Measurements from ENCODE around the gene CYB5B.
"Not testable (repeated sequence)": the region's sequence is repeated elsewhere in the genome, so short reads cannot be mapped to it uniquely, and the experiment has no call there.

Gene CYB5B

DNA sequence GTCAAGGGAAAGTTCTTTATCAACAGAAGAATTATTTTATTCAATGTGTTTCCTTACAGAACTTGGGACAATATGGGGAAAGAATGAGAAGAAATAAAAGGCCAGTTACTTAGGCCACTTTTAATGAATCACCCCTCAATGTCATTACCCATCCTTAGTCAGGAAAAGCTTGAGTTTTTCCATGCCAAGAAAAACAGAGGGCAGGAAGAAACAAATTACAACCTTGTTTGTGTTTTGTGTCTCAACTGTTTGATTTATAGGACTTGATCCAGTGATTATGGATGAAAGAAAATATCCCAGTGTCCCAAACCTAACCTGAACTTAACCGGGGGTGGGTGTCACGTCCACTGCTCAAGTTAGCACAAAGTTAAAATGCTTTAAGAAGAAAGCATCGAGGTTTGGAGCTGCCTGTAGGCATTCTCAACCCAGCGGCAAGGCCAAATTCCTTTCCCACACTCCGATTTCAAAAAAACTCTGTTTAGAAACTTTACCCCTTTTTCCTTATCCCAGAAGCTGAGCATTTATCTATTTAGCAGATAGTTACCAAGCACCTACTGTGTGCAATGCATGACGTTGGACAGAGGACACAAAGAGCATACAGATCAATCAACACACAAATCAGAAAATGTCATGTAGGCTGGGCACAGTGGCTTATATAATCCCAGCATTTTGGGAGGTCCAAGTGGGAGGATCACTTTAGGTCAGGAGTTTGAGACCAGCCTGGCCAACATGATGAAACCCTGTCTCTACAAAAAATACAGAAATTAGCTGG lies 14.0 kb upstream of the CYB5B start:
- DNase-seq (ENCODE audit: low read depth in 3 of 3) = no peak

DNA sequence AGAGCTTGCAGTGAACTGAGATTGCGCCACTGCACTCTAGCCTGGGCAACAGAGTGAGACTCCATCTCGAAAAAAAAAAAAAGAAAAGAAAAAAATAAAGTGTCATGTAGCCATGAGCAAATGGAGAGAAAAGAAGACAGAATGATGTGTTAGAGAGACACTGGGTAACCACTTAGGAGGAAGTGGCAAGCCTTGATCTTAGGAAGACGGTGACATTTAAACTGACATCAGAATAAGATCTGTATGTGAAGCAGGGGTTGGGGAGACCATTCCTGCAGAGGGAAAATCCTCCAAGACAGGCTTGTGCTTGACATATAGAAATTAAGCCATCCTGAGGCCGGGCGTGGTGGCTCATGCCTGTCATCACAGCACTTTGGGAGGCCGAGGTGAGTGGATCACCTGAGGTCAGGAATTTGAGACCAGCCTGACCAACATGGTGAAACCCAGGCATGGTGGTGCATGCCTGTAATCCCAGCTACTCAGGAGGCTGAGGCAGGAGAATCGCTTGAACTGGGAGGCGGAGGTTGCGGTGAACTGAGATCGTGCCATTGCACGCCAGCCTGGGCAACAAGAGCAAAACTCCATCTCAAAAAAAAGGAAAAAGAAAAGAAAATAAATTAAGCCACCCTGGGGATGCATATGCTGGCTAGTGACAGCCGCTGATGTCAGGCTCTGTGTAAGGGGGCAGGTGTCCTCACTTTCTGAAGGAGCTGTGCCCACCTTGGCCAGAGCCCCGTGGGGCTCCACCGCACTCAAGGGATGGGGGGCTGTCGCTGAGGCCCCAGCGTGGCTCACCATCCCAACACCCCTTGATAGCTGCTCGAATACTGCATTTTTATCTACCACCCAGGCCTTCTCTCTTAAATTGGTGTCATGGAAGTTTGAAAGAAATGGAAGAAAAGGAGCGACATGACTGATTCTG lies 13.1 kb upstream of the CYB5B start:
- no peak for DNase-seq (ENCODE audit: low read depth in 3 of 3)

DNA sequence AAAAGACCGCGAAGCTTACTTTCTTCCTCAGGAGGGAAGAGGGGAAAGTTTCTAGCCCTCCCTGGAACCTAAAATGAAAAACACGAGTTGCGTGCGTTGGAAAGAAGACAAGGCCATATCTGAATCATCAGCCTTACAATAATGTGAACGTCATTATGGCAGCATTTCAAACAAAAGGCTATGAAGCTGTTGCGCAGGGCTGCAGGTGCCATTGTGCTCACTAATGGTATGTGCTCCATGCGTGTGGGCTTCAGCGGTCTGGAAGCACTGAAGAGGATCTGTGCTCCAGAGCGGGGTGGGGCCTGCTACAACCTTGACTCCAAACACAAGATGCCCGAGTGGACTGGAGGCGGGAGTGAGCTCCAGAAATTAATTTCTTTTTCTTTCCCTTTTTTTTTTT lies 12.1 kb upstream of the CYB5B start:
- DNase-seq (ENCODE audit: low read depth in 3 of 3) = no peak

DNA sequence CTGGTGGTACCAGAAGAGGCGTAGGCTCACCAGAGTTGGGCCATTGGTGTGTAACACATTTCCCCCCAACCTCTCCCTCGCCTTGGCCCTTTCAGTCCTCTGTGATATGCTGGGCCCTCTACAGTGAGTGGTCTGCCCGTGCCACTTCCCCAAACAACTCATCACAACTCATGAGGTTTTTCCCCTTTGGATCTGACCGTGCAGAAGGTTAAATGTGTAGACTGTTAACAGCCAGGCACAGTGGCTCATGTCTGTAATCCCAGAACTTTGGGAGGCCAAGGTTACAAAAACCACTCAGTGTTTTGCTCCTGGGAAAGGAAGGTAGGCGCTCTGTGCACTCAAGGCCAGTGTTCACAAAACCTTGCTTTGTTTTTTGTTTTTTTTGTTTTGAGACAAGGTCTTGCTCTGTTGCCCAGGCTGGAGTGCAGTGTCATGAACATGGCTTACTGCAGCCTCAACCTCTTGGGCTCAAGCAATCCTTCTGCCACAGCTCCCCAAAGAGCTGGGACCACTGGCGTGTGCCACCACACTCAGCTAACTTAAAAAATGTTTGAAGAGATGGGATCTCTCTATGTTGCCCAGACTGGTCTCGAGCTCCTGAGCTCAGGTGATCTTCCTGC lies 11.3 kb upstream of the CYB5B start:
- DNase-seq (ENCODE audit: low read depth in 3 of 3) = no peak

DNA sequence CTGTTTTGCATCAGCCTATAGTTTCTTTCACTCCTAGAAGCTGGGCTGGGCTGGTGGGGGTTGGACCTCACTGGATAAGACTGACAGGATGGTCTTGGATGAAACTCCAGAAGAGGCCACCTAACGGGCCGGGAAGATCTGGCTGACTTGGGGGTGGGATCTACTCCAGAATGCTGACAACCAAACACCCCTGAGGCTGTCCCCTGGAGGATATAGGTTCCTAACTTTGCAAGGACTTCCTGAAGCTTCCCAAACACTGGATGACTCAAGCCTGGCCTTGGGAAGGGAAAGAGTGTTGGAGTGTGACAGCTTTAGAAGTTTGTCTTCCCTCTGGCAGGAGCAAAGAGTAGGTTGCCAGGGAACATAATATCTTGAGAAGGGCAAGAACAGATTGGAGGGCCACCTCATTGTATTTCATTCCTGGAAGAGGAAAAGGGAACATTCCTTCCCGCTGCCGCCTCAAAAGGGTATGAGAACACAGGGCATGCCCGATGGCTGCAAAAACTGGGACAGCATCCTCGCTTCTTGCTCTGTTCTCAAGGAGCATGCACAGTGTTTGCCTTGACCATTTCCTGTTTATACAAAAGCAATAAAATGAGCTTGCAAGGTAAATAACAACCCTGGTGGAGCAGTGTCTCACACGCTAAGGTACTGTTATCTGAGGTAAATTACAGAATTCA lies 6.8 kb upstream of the CYB5B start:
- DNase-seq (ENCODE audit: low read depth in 3 of 3) = no peak

DNA sequence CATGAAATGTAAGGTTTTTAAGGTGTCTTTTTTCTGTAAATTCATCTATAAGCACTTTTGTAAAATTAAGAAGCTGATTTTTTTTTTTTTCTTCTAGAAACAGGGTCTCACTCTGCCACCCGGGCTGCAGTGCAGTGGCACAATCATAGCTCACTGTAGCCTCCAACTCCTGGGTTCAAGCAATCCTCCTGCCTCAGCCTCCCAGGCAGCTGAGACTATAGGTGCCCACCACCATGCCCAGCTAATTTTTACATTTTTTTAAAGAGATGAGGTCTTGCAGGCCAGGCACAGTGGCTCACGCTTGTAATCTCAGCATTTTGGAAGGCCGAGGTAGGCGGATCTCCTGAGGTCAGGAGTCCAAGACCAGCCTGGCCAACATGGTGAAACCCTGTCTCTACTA lies 4.5 kb upstream of the CYB5B start:
- DNase-seq (ENCODE audit: low read depth in 3 of 3) = no peak

DNA sequence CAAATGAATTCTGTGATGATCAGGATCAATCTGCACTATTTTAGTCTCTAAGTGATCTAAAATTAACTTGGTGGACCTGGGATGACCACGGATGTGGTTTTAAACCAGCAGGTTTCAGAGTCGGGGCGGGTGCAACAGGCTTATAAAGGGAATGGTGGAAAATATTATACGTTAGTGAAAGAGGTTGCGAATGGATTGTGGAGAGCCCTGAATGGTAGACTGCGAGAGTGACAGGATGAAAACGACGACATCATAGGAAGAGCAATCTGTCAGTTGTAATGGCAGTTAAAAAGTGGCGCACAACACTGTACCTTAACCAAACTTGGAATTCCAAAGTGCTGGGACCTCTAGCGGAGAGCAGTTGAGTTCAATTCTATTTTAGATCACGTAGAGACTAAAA lies 1.2 kb upstream of the CYB5B start:
- DNase-seq (ENCODE audit: low read depth in 3 of 3) = no peak

DNA sequence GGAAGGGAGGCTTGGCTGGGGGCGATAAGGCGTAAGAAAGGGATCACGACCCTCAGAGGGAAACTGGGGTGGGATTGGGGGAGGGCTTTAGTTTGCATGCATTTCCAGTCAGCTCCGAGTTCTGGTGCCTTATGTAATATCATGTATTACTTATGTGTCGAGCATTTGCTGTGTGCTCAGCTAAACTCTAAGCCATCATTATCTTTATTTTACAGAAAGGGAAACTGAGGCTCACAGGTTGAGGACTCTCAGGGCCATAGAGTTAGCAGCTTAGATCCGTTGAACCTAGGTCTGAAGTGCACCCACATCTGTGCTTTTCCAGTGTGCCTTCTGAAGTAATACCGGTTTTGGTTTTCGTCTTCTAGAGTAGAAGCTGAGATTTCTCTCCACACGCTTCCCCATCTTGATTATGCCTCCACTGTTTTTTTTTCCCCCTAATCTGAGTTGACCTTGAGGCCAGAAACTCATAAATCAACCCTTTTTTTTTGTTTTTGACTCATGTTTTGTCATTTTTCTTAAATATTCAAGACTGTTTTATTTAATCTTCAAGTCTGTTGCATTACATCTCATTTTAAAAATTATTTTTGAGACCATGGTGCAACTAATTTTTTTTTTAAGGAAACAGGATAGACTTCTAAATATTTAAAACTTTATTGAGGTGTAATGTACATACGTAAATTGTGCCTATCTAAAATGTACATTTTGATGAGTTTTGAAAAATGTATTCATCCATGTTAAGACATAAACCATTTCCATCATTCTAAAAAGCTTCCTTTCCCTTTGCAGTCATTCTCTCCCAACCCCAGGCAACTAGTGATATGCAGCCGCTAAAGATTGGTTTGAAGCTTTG lies 741 bp downstream of the CYB5B start:
- DNase-seq (ENCODE audit: low read depth in 3 of 3) = no peak

DNA sequence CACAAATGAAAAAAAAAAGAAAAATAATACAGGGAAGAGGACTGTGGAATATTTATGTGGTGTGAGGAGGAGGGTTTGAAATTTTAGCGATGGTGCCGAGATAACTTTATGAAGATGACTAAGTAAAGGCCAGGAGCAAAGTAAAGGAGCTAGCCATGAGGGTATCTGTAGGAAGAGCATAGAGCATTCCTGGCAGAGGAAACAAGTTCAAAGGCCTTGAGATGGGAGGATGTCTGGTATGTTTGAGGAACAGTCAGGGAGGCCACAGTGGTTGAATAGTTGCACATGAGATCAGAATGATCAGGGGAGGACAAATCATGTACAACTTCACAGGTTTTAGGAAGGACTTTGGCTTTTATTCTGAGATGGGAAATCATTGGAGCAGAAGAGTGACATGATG lies 4.2 kb downstream of the CYB5B start:
- no peak for DNase-seq (ENCODE audit: low read depth in 3 of 3)

DNA sequence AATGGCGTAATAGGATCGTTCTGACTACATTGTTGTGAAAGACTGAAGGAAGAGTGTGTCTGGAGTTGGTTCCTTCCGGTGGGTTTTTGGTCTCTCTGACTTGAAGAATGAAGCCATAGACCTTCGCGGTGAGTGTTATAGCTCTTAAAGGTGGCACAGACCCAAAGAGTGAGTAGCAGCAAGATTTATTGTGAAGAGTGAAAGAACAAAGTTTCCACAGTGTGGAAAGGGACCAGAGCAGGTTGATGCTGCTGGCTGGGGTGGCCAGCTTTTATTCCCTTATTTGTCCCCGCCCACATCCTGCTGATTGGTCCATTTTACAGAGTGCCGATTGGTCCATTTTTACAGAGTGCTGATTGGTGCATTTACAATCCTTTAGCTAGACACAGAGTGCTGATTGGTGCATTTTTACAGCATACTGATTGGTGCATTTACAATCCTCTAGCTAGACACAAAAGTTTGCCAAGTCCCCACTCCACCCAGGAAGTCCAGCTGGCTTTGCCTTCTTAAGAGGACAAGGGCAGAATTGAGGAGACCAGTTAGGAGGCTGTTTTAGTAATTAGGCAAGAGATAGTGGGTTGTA lies 4.7 kb downstream of the CYB5B start:
- not testable (repeated sequence) for DNase-seq (ENCODE audit: low read depth in 3 of 3)

DNA sequence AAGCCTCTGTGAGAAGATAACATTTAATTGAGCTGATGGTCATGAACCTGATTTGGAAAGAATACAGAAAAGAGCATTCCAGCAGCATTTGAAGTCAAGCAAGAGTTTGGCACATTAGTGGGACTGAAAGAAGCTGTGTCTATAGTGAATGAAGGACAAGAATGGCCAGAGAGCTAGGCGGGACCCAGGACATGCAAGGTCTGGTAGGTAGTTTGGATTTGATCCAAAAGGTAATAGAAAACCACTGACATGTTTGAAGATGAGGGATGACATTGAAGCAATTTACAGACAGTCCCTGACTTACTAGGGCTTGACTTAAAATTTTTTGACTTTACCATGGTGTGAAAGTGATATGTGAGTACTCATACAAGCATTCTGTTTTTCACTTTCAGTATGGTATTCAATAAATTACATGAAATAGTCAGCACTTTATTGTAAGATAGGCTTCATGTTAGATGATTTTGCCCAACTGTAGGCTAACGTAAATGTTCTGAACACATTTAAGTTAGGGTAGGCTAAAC lies 7.6 kb downstream of the CYB5B start:
- no peak for DNase-seq (ENCODE audit: low read depth in 3 of 3)

DNA sequence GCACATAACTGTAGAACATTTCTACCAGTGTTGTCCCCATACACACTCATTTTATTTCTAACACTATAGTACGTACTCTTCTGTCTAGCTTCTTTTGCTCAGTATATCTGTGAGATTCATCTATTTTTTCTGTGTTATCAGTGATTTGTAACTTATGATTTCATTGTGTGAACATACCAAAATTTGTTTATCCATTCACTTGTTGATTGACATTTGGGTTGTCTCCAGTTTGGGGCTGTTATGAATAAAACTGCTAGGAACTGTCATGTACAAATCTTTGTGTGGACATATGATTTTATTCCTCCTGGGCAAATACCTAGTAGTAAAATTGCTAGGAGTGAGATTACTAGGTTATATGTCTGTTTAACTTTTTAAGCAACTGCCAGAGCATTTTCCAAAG lies 9.6 kb downstream of the CYB5B start:
- DNase-seq (ENCODE audit: low read depth in 3 of 3) = no peak

DNA sequence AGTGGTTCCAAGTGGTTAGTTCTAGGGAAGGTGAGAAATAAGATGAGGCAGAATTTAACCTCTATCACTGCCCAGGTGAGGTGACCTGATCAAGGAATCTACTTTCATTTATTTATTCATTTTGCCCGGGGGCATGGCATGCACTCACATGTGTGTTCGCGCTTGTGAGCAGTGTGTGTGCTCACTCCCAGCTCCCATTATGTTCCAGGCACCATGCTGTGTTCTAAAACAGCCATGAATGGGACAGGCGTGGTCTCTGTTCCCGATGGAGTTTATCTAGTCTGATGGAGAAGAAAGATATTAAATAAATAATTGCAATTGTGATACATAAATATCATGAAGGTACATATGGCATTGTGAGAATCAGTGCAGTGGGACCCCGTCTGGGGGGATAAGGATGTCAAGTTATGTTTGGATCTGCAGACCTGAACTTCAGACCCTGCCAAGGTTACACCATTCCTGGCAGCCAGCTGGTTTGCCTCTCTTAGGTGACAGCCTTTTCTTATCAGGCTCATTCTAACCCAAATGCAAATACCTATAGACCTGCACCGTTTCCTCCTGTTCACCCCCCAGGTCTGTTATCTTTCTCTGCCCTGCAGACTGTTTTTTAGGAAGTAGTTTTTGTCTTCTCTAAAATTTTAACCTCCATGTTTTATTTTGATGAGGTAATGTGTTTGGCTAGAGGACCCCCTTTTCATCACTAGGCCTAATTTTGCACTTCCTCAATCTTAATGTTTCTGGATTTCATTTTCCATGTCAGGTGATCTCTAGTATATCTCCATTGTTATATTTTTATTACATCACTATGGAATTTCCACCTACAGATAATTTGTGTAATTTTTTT lies 11.8 kb downstream of the CYB5B start:
- DNase-seq (ENCODE audit: low read depth in 3 of 3) = no peak

DNA sequence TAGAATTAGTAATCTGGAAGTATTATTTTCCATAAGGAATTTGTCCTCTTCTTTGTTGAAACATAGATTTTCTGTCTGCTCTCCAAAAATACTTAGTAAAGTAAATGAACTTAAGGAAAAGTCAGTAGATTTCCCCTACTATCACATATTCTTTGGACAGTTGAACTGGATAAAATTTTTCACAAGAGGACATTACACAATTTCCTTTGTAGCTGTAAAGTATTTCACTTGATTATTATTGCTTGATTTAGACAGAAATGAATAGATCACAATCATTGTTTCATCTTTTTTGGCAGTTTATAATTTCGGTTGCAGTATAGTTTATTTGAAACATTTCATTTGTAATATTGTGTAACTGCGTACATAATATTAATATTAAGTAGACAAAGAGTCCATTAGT lies 12.5 kb downstream of the CYB5B start:
- DNase-seq (ENCODE audit: low read depth in 3 of 3) = no peak

DNA sequence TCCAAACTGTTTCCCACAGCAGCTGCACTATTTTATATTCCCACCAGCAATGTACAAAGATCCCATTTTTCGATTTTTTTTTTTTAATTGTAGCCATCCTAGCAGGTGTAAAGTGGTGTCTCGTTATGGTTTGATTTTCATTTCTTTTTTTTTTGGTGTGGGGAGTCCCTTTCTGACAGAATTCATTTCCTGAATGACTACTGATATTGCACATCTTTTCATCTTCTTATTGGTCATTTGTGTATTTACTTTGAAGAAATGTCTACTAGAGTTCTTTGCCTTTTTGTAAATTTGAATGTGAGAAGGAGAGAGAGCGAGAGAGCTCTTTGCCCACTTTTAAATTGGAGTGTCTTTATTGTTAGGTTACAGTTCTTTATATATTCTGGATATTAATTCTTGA lies 14.0 kb downstream of the CYB5B start:
- no peak for DNase-seq (ENCODE audit: low read depth in 3 of 3)

DNA sequence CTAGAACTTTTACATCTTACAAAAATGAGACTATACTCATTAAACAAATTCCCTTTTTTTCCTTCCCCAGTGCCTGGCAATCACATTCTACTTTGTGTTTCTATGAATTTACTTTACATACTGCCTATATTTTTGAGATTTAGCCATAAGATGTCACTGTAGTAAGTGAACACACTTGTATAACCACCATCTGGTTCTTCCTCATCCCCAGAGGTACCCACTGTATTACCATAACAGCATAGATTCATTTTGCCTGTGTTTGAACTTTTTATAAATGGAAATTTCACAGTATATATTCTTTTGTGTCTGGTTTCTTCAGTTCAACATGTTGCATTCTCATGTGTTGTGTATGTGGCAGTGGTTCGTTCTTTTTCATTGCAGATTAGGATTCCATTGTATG lies 15.8 kb downstream of the CYB5B start:
- no peak for DNase-seq (ENCODE audit: low read depth in 3 of 3)

DNA sequence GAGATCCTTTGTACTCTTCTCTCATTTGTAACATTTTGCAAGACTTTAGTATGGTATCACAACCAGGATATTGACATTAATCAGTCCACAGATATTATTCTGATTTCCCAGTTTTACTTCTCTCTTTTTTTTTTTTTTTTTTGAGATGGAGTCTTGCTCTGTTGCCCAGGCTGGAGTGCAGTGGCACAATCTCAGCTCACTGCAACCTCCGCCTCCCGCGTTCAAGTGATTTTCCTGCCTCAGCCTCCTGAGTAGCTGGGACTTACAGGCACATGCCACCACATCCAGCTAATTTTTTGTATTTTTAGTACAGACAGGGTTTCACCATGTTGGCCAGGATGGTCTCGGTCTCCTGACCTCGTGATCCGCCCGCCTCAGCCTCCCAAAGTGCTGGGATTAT lies 16.6 kb downstream of the CYB5B start:
- not testable (repeated sequence) for DNase-seq (ENCODE audit: low read depth in 3 of 3)

DNA sequence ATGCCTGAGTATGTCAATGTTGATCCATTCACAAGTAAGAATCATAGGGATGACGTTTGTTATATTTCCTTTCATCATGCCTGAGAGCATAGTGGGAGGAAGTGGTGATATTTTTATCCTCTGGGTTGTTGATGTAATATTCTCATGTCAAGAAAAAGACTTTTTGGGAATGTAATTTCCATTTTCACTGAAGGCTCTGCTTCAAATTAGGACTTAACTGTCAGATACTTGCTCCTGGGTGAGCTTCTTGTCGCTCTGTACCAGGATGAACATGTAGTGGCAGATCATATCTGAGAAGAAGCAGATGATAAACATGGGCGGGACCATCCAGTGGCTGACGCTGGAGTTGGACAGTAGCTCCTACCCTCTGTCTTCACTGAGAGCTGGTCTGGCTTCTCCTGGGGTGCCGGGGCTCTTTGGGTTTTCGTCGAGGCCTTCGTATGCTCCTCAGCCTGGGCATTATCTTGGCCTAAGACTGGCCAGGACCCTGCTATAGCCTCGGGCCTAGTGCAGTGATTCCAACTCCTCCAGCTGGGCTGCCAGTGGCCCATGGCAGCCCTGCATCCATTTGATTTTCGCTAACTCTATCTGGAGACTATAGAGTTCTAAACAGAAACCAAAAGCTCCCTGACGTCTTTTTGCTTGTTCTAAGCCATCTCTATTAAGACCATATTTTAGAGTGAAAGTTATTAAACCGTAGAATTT lies 19.7 kb downstream of the CYB5B start:
- no peak for DNase-seq (ENCODE audit: low read depth in 3 of 3)
